SK-N-SH (cell line): ENCODE measurements around the gene BCAT1.

Experiments
- CTCF ChIP-seq: fragments of 200-600 bp; sonication (generic); IDR thresholded peaks from 2 replicates; pipeline ENCODE4 v1.6.1; 2017; ENCODE audit warnings: antibody characterized with exemption, mild to moderate bottlenecking, moderate library complexity
- EZH2phosphoT487 ChIP-seq: fragments of 200-600 bp; sonication (generic); IDR thresholded peaks from 2 replicates; pipeline ENCODE4 v1.6.1; 2017; ENCODE audit warnings: low read depth, mixed run types, mild to moderate bottlenecking, antibody characterized with exemption, moderate library complexity, borderline replicate concordance
- GABPA ChIP-seq: IDR thresholded peaks from 2 replicates; pipeline ENCODE4 v1.4.0; 2012; ENCODE audit warnings: low read depth, mild to moderate bottlenecking
- JUND ChIP-seq: IDR thresholded peaks from 2 replicates; pipeline ENCODE4 v1.4.0; 2012
- POLR2AphosphoS5 ChIP-seq: IDR thresholded peaks from 2 replicates; pipeline ENCODE4 v1.6.1; 2012; ENCODE audit warnings: low read depth, low read length
- RAD21 ChIP-seq: IDR thresholded peaks from 2 replicates; pipeline ENCODE4 v1.6.1; 2012; ENCODE audit warnings: mild to moderate bottlenecking, low read length
- RCOR1 ChIP-seq: fragments of 150-350 bp; IDR thresholded peaks from 2 replicates; pipeline ENCODE4 v1.6.1; 2017; ENCODE audit warnings: antibody characterized with exemption, low read length
- REST ChIP-seq: IDR thresholded peaks from 2 replicates; pipeline ENCODE4 v1.6.1; 2012; ENCODE audit warnings: mild to moderate bottlenecking, low read depth, low read length, moderate library complexity
- SIN3A ChIP-seq: IDR thresholded peaks from 2 replicates; pipeline ENCODE4 v1.6.1; 2012; ENCODE audit warnings: low read depth, mild to moderate bottlenecking, low read length, moderate library complexity, borderline replicate concordance
- USF1 ChIP-seq: IDR thresholded peaks from 2 replicates; pipeline ENCODE4 v1.4.0; 2012; ENCODE audit warnings: low read depth, borderline replicate concordance
- USF2 ChIP-seq: fragments of 150-350 bp; IDR thresholded peaks from 2 replicates; pipeline ENCODE4 v1.6.1; 2017; ENCODE audit warnings: antibody characterized with exemption, low read length, low read depth, borderline replicate concordance
- YY1 ChIP-seq: IDR thresholded peaks from 2 replicates; pipeline ENCODE4 v1.4.0; 2012; ENCODE audit warnings: low read depth, mild to moderate bottlenecking

GRCh38 chr12:24915501-24915900 lies 33.4 kb downstream of the BCAT1 start:
- TF ChIP-seq POLR2AphosphoS5 (no peak), USF2 (no peak), CTCF (no peak), RCOR1 (peak; percentile 81), YY1 (no peak), RAD21 (peak; percentile 12; the same call in 1 of the 2 replicates), GABPA (no peak), JUND (no peak), SIN3A (no peak), USF1 (no peak), REST (no peak), EZH2phosphoT487 (no peak)
